Epithelial cell of proximal tubule (primary cell): ENCODE results near the gene CENPM. TPM values are rescaled to one million over a fixed set of nuclear protein-coding genes. Genes with fewer than 3 reads are reported as not detected.
"Not testable (repeated sequence)": the region's sequence is repeated elsewhere in the genome, so short reads cannot be mapped to it uniquely, and the experiment has no call there.

Experiments
- DNase-seq: peaks from one replicate; pipeline ENCODE4 v3.0.0-alpha.2; 2011; ENCODE audit warnings: low read depth
- H3K4me3 ChIP-seq: 2 replicates; pipeline ENCODE4 v1.5.1; 2011; ENCODE audit warnings: low read depth, mild to moderate bottlenecking, low read length
- total RNA-seq: library from RNA; depleted of rRNA; stranded (reverse); fragments of >200 nt; gene quantifications from 2 replicates; pipeline ENCODE4 v1.2.3, GENCODE V29; 2015
- TF ChIP-seq, protein P1 (sequence below): conservative IDR thresholded peaks from 2 replicates; pipeline ENCODE4 v1.5.1; 2012; ENCODE audit warnings: low read depth, mild to moderate bottlenecking, low read length

CENPM gene
- total RNA-seq, 1 donor from 2014 or later, result 58.2 TPM

DNA sequence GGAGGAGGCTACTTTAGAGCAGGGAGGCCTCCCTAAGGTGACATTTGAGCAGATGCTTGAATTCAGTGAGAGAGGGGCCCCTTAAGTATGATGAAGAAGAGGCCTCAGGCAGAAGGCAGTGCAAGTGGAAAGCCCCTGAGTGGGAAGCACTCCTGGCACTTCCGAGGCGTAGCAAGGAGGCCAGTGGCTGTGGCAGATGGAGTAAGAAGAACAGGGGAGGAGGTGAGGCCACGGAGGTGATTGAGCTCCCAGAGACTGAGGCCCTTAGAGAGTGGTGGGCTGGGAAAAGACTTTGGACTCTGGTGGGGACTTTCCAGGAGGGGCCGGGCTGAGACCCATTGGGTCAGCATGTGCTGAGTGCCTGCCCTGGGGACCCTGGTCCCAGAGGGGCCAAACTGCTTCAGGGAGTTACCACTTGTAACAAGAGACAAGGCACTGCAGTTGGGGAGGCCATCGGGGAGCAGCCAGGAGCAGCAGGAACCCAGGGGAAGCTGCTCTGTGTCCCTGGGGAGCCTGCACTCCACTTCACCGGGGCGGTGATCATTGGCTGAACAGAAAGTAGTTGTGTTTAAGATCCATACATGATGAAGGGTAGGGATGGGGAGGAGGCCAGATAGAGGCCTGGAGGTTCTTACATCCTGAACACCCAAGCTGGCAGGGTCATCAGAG, 2.5 kb upstream of the CENPM start:
- TF ChIP-seq, protein P1, sequence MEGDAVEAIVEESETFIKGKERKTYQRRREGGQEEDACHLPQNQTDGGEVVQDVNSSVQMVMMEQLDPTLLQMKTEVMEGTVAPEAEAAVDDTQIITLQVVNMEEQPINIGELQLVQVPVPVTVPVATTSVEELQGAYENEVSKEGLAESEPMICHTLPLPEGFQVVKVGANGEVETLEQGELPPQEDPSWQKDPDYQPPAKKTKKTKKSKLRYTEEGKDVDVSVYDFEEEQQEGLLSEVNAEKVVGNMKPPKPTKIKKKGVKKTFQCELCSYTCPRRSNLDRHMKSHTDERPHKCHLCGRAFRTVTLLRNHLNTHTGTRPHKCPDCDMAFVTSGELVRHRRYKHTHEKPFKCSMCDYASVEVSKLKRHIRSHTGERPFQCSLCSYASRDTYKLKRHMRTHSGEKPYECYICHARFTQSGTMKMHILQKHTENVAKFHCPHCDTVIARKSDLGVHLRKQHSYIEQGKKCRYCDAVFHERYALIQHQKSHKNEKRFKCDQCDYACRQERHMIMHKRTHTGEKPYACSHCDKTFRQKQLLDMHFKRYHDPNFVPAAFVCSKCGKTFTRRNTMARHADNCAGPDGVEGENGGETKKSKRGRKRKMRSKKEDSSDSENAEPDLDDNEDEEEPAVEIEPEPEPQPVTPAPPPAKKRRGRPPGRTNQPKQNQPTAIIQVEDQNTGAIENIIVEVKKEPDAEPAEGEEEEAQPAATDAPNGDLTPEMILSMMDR, result no peak
- no peak for DNase-seq
- no peak overlapping the region for H3K4me3 ChIP-seq

DNA sequence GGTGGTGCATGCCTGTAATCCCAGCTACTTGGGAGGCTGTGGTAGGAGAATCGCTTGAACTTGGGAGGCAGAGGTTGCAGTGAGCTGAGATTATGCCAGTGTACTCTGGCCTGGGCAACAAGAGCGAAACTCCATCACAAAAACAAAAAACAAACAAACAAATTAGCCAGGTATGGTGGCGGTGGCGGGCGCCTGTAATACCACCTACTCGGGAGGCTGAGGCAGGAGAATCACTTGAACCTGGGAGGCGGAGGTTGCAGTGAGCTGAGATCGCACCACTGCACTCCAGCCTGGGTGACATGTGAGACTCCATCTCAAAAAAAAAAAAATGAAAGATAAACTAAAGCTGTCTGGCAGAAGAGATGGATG, 2.0 kb upstream of the CENPM start:
- H3K4me3 ChIP-seq, DNase-seq: not testable (repeated sequence)

DNA sequence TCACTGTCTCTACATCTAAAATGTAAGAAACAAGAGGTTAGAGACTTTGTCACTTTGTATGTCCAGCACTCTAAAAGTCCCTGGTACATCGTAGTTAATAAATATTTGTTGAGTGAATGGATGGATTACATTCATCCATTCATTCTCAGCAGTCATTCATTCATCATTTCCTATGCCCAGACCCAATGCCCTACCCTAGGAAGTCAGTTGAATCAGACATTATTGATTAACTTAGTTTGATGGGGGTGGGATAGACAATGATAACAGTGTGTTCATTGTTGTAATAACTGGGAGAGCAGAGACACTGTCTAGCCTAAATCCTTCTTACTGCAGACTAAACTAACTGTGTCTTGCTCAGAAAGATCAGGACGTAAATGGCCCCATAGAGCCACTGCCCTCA, 1.2 kb upstream of the CENPM start:
- TF ChIP-seq, protein P1, result no peak

DNA sequence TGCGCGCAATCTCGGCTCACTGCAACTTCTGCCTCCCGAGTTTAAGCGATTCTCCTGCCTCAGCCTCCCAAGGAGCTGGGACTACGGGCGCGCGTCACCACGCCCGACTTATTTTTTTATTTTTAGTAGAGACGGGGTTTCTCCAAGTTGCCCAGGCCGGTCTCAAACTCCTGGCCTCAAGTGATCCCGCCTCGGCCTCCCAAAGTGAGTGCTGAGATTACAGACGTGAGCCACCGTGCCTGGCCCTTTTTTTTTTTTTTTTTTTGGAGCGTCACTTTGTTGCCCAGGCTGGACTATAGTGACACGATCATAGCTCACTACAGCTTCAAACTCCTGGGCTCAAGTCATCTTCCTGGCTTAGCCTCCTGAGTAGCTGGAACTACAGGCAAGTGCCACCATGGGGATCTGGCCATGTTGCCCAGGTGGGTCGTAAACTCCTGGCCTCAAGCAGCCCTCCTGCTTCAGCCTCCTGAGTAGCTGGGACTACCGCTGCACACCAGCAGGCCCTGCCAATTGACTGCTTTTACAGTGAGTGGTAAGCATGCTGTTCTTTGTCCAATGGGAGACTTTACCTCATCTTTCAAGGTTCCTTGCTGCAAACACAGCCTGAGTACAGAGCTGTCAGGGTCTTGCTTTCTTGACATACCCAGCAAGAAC, 600 bp upstream of the CENPM start:
- H3K4me3 ChIP-seq, result peak overlapping the region; percentile 69
- TF ChIP-seq, protein P1, result no peak
- no peak for DNase-seq

More for the DNA sequence above, 1.2 kb upstream of the CENPM start:
- no peak for DNase-seq
- H3K4me3 ChIP-seq, result no peak overlapping the region

DNA sequence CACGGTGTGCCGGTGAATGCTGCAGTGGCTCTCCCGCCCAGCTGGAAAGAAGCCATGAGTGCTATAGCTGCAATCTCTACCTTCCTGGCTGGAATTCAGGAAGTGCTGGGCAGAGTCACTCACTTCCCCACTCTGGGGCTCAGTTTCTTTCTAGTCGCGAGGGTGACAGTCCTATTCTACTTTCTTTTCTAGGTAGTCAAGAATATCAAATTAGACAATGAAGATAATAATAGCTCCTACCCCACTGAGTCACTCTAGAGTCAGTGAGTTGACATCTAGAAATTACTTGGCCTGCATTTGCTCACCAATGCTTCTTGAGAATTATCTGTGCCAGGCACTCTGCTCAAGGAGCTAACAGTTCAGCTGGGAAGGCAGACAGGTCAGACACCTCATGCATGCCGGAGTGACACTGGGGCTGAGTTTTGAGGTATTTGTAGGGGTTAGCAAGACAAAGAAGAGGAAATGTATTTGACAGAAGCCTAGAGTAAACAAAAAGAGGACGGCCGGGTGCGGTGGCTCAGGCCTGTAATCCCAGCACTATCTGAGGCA, 3.2 kb downstream of the CENPM start:
- DNase-seq, result no peak
- H3K4me3 ChIP-seq, result no peak overlapping the region
- TF ChIP-seq, protein P1, result no peak

DNA sequence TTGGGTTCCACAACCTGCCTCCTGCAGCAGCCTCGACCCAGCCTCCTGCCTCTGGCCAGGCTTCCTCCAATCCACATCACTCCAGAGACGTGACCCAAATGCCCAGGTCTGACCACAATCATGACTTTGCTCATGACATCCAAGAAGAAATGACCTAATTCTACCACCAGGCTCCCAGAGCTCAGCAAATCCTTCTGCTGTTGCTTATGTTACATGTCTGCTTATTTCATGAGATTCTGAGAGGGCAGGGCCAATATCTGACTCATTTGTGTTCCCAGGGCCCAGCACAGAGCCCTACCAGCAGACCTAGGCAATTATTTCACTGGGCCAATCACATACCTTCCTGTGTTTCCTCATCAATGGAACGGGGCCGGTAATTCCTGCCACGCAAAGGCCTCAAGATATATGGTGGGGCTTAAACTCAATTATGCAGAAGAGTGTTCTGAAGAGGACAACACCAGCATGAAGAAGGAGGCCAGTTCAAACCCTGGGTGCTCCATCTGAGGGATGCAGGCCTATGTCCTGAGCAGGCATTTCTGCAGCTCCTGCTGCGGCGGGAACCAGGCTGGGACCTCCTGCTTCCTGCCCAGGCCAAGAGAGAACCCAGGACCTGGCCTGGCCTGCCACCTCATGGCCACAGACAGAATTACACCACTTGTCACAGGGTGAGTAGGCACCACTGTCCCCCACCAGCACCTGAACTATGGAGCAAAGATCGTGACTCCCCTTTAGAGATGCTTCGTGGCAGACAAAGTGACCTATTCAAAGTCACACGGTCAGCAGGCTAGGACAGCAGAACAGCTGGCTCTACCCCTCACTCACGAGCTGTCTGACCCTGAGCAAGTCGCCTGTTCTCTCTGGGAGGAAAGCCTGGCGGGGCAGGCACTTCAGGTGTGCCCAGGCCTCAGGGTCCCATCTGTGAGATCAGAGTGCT, 5.9 kb downstream of the CENPM start:
- no peak for DNase-seq
- TF ChIP-seq, protein P1, result peak; percentile 84
- H3K4me3 ChIP-seq, result no peak overlapping the region
